Thyroid gland (tissue), 4 donors: ENCODE results near the gene BTN3A1. TPM values are rescaled to one million over a fixed set of nuclear protein-coding genes. Genes with fewer than 3 reads are reported as not detected.

Source experiments
- DNase-seq, 2 donors: peaks; one replicate each; pipeline ENCODE4 v3.0.0-alpha.2; 2019
- H3K27ac ChIP-seq, 3 donors: fragments of 200-600 bp; sonication (generic); 1 replicate in 2 of 3; 2 replicates in 1 of 3; pipeline ENCODE4 v1.5.1; 2016 to 2019; ENCODE audit warnings: mild to moderate bottlenecking in 1 of 3, moderate library complexity in 1 of 3
- H3K27me3 ChIP-seq: fragments of 200-600 bp; sonication (generic); one replicate; pipeline ENCODE4 v1.5.1; 2019
- H3K36me3 ChIP-seq, 2 donors: fragments of 200-600 bp; sonication (generic); one replicate each; pipeline ENCODE4 v1.5.1; 2016 to 2019
- H3K4me1 ChIP-seq, 2 donors: fragments of 200-600 bp; sonication (generic); one replicate each; pipeline ENCODE4 v1.5.1; 2017 to 2019
- H3K4me3 ChIP-seq, 3 donors: fragments of 200-600 bp; sonication (generic); replicated peaks in 1 of 3; 1 replicate in 2 of 3; 2 replicates in 1 of 3; pipeline ENCODE4 v1.5.1; 2016; ENCODE audit warnings: mild to moderate bottlenecking in 1 of 3
- H3K9me3 ChIP-seq: fragments of 200-600 bp; sonication (generic); one replicate; pipeline ENCODE4 v1.5.1; 2017
- CTCF ChIP-seq, 6 experiments: fragments of 200-600 bp in 3 of 6; fragments of 450-650 bp in 3 of 6; sonication (generic) in 3 of 6; IDR thresholded peaks; one replicate each; pipeline ENCODE4 v1.5.1; 2016 to 2019; ENCODE audit warnings: antibody characterized with exemption in 6 of 6, mild to moderate bottlenecking in 2 of 6, inconsistent platforms in 1 of 6, moderate library complexity in 1 of 6
- POLR2A ChIP-seq, 2 donors: fragments of 450-650 bp; IDR thresholded peaks; one replicate each; pipeline ENCODE4 v1.6.1; 2017; ENCODE audit warnings: antibody characterized with exemption in 2 of 2, mild to moderate bottlenecking in 2 of 2, moderate library complexity in 1 of 2
- WGBS, 2 donors: methylation state at CpG; one replicate each; pipeline ENCODE4 v1.1.5; 2017; 5-methylcytosine and 5-hydroxymethylcytosine counted together
- intact Hi-C: fragments of 100-400 bp; cut with DNase I; formaldehyde crosslinking; loops from one replicate; pipeline ENCODE4 v1.15.1; 2023
- total RNA-seq, 4 donors: library from RNA; depleted of rRNA; stranded (reverse); fragments of >200 nt; gene quantifications; one replicate each; pipeline ENCODE4 v1.2.3, GENCODE V29; 2016

BTN3A1 gene
- total RNA-seq, 4 donors from 2014 or later, result 8.8 to 18.3 (median 12.9) TPM

- Histone ChIP-seq H3K4me1 (peaks cover 12 to 25% of the 10 kb centered on the region in 2 donors), H3K36me3 (peaks cover 11 to 20% of the 10 kb centered on the region in 2 donors), H3K27ac (no peak overlapping the region), H3K9me3 (no peaks in the 10 kb centered on the region), H3K4me3 (no peak overlapping the region), H3K27me3 (no peaks in the 10 kb centered on the region)
- intact Hi-C loops, result no loop called here
- no peak for DNase-seq
- WGBS, 2 donors, result 96 to 99% methylated on average over 5 of the region's 5 CpGs
- TF ChIP-seq POLR2A (IDR thresholded peaks at IDR 0.05) (no peak), CTCF (IDR thresholded peaks at IDR 0.05) (no peak)
Measured at GRCh38 chr6:26426691-26427450, 24.8 kb downstream of the BTN3A1 start.

- intact Hi-C loops, result no loop called here
- peaks cover 11 to 20% of the 10 kb centered on the region in 2 donors for H3K36me3 ChIP-seq
- no peak overlapping the region for H3K4me3 ChIP-seq
- H3K9me3 ChIP-seq, result no peaks in the 10 kb centered on the region
- H3K4me1 ChIP-seq, result peaks cover 12 to 21% of the 10 kb centered on the region in 2 donors
- TF ChIP-seq POLR2A (IDR thresholded peaks at IDR 0.05), result no peak
- no peak for TF ChIP-seq CTCF (IDR thresholded peaks at IDR 0.05)
- WGBS, 2 donors, result 89 to 90% methylated on average over 3 of the region's 3 CpGs
- no peaks in the 10 kb centered on the region for H3K27me3 ChIP-seq
- no peak for DNase-seq
- H3K27ac ChIP-seq, result no peak overlapping the region
Measured at GRCh38 chr6:26427451-26427809, 25.4 kb downstream of the BTN3A1 start.

- H3K27me3 ChIP-seq, result no peaks in the 10 kb centered on the region
- peaks cover 12 to 17% of the 10 kb centered on the region in 2 donors for H3K4me1 ChIP-seq
- H3K4me3 ChIP-seq, result no peak overlapping the region
- intact Hi-C loops, result no loop called here
- peaks cover 11 to 20% of the 10 kb centered on the region in 2 donors for H3K36me3 ChIP-seq
- TF ChIP-seq POLR2A (IDR thresholded peaks at IDR 0.05), result no peak
- TF ChIP-seq CTCF (IDR thresholded peaks at IDR 0.05), result no peak
- H3K27ac ChIP-seq, result no peak overlapping the region
- WGBS, 2 donors, result 96 to 98% methylated on average over 2 of the region's 2 CpGs
- DNase-seq, result no peak
- H3K9me3 ChIP-seq, result no peaks in the 10 kb centered on the region
Measured at GRCh38 chr6:26428206-26428605, 26.1 kb downstream of the BTN3A1 start.

GRCh38 chr6:26430787-26431186 lies 28.7 kb downstream of the BTN3A1 start:
- TF ChIP-seq POLR2A (IDR thresholded peaks at IDR 0.05) (no peak), CTCF (IDR thresholded peaks at IDR 0.05) (no peak)
- no peak for DNase-seq
- Histone ChIP-seq H3K9me3 (no peaks in the 10 kb centered on the region), H3K27ac (no peak overlapping the region), H3K36me3 (peaks cover 11 to 20% of the 10 kb centered on the region in 2 donors), H3K27me3 (no peaks in the 10 kb centered on the region), H3K4me1 (peaks cover 0 to 3% of the 10 kb centered on the region in 2 donors), H3K4me3 (no peak overlapping the region)
- 86 to 88% methylated on average over 5 of the region's 5 CpGs for WGBS, 2 donors
- intact Hi-C loops, result no loop called here
